Activated CD4-positive, alpha-beta memory T cell treated with anti-CD3 and anti-CD28 coated beads for 36 hours (primary cell): ENCODE data around the gene ARMH4. TPM values are rescaled to one million over a fixed set of nuclear protein-coding genes. Genes with fewer than 3 reads are reported as not detected.
A peak's percentile ranks its signal among the peaks of the same experiment; 100 is the strongest.

ENCODE experiments used
- CTCF ChIA-PET: fragments of 350-600 bp; sonication (Branson Sonifier 250); formaldehyde crosslinking; loops from one replicate; lab custom pipeline; 2021; ENCODE audit warnings: antibody characterized with exemption, inconsistent platforms; lab: Charles Lee
- POLR2A ChIA-PET: fragments of 350-600 bp; sonication (Branson Sonifier 250); formaldehyde crosslinking; loops from one replicate; lab custom pipeline; 2021; ENCODE audit warnings: antibody characterized with exemption; lab: Charles Lee
- DNase-seq: peaks from one replicate; pipeline ENCODE4 v3.0.0-alpha.2; 2020
- H3K27ac Mint-ChIP-seq: one replicate; pipeline ENCODE4 v1.8.0; 2021; ENCODE audit warnings: mixed read lengths
- H3K27me3 Mint-ChIP-seq: one replicate; pipeline ENCODE4 v1.8.0; 2021; ENCODE audit warnings: mixed read lengths
- H3K36me3 Mint-ChIP-seq: one replicate; pipeline ENCODE4 v1.8.0; 2021; ENCODE audit warnings: mixed read lengths
- H3K4me1 Mint-ChIP-seq: one replicate; pipeline ENCODE4 v1.8.0; 2021; ENCODE audit warnings: low read depth, mixed read lengths
- H3K4me3 Mint-ChIP-seq: one replicate; pipeline ENCODE4 v1.8.0; 2021; ENCODE audit warnings: mild to moderate bottlenecking, mixed read lengths
- H3K9me3 Mint-ChIP-seq: one replicate; pipeline ENCODE4 v1.8.0; 2021; ENCODE audit warnings: mixed read lengths
- intact Hi-C: fragments of 100-400 bp; cut with micrococcal nuclease; formaldehyde crosslinking; loops from one replicate; pipeline ENCODE4 v1.15.1; 2023
- total RNA-seq, 2 experiments: library from RNA; stranded (reverse); gene quantifications; one replicate each; pipeline ENCODE4 v1.2.3, GENCODE V29; 2021

Gene ARMH4
- total RNA-seq, 2 experiments from 2014 or later: 0.29 TPM; not detected in 1

DNA sequence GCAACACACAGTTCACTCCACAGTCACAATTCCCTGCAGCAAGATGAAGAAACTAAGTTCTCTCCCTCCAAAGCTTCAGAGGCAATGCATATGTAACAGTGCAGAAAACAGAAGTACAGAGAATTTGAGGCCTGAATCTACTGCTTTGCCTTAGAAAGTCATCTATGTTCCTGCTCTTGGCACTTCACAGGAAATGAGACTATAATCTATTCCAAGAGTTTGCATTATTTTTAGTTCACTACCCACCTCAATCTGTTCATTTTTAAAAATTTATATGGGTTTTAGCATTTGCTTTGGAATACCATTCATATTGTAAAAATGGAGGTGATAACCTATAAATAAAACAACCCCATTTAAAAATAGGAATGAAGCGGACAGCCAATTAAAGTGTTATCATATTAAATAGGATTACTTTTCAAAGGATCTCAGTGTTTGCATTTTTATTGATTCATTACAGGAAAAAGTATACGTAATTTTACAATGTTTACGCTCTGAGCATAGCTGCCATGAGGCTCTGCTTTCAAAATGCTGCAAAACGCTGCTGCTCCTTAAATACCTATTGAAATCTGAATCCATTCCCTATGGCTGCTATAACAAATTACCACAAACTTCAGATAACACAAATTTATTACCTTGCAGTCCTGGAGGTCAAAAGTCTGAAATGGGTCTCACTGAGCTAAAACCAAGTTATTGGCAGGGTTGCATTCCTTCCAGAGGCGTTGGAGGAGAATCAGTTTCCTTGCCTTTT is 60.0 kb downstream of the ARMH4 start:
- ChIA-PET POLR2A (no interaction called here), CTCF (interaction anchor here (0.9 kb wide), 1 partner anchor 20 kb away, joined by 3 read pairs; no protein-coding TSS in a partner anchor)
- Mint-ChIP-seq H3K4me1 (no peaks in the 10 kb centered on the region), H3K36me3 (no peaks in the 10 kb centered on the region), H3K27ac (no peak overlapping the region), H3K27me3 (peaks cover 4% of the 10 kb centered on the region), H3K9me3 (no peaks in the 10 kb centered on the region), H3K4me3 (no peak overlapping the region)
- no peak for DNase-seq
- intact Hi-C loops: no loop called here

DNA sequence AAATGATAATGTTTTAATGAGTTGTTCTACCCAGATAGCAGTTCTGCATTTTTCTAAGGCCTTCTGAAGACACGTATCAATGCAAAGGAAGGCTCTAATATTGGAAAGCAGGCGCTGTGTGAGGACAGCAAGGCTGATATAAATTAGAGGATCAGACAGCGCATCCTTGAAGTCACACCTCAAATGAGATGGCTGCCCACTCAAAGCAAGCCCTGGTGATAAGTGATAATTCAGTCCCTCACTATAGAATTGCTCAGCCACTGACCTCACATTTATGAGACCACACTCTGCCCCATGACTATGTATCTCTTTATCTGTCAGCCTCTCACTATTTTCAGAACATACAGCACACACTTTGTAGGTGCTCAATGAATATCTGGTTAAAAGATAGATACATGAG is 62.4 kb downstream of the ARMH4 start:
- no peaks in the 10 kb centered on the region for H3K4me1 Mint-ChIP-seq
- intact Hi-C loops: no loop called here
- ChIA-PET CTCF (no interaction called here), POLR2A (interaction anchor here (0.6 kb wide), 1 partner anchor 460 kb away, joined by 5 read pairs; no protein-coding TSS in a partner anchor)
- H3K9me3 Mint-ChIP-seq: no peaks in the 10 kb centered on the region
- DNase-seq: no peak
- H3K27ac Mint-ChIP-seq: no peak overlapping the region
- H3K27me3 Mint-ChIP-seq: peaks cover 8% of the 10 kb centered on the region
- H3K36me3 Mint-ChIP-seq: no peaks in the 10 kb centered on the region
- no peak overlapping the region for H3K4me3 Mint-ChIP-seq

DNA sequence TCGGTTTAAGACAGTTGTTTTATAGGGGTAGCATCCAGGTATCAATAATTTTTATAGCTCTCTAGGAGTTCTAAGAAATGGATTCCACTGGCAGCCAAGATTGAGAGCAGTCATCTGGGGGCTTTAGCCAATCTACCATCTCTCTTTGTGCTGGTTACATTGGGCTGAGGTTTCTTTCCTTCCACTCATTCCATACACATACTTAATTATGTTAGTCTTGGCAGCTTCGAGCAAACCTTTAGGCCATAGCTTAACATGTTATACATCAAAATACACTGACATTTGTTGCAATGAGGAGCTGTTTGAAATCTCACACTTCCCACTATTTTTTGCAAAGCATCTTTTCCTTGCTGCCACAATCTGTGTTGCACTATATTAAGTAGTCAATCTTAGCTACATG is 63.1 kb downstream of the ARMH4 start:
- CTCF ChIA-PET: no interaction called here
- no peaks in the 10 kb centered on the region for H3K36me3 Mint-ChIP-seq
- intact Hi-C loops: no loop called here
- no peaks in the 10 kb centered on the region for H3K4me1 Mint-ChIP-seq
- H3K4me3 Mint-ChIP-seq: no peak overlapping the region
- DNase-seq: no peak
- H3K27me3 Mint-ChIP-seq: peaks cover 11% of the 10 kb centered on the region
- POLR2A ChIA-PET: interaction anchor here (0.6 kb wide), 1 partner anchor 461 kb away, joined by 5 read pairs; no protein-coding TSS in a partner anchor
- H3K27ac Mint-ChIP-seq: no peak overlapping the region
- no peaks in the 10 kb centered on the region for H3K9me3 Mint-ChIP-seq

DNA sequence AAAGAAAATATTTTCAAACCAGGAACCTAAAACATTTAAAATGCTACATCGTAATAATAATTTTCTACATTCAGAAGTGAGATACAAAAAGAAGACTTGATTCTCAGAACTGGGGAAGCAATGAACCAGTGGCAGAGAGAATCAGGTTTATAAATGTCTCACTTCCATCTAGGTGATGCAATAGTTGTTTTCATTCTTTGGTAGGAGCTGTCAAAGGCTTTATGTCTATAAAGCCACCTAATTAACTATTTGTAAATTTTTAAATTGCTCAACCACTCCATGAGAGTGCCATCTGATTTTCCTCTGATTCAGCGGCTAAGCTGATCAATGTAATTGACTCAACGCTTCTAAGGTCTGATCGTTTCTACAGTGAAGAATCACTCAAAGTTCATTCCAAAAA is 66.1 kb downstream of the ARMH4 start:
- no peak for DNase-seq
- ChIA-PET POLR2A (no interaction called here), CTCF (interaction anchor here (0.5 kb wide), 1 partner anchor 26 kb away, joined by 3 read pairs; no protein-coding TSS in a partner anchor)
- Mint-ChIP-seq H3K36me3 (no peaks in the 10 kb centered on the region), H3K9me3 (no peaks in the 10 kb centered on the region), H3K4me1 (peaks cover 4% of the 10 kb centered on the region), H3K27ac (no peak overlapping the region), H3K4me3 (no peak overlapping the region), H3K27me3 (peaks cover 15% of the 10 kb centered on the region)
- intact Hi-C loops: no loop called here

DNA sequence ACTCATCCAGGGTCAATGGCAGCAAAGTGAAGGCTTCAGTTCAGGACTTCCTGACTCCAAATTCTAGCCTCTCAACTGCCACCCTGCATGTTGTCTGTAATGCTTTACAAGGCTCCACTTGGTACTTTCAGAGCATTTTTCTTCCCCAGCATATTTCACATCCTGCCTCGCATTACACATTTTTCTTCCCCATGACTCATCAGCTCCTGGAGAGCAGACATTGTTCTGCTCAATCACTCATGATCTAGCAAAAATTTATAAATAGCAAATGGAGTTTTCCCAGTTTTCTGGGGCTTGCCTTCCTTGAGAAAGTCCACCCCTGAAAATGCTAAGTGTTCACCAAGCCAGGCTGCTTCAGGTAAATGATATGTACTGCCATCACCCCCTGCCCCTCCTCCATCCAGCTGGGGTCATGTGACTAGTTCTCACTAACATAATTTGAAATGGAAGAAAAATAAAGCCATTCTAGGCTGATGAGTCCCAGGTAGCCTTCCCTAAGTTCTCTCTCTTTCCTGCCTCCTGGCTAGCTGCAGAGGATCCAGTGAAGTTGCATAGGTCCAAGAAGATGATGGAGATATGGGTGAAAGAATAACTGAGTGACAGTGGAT is 69.4 kb downstream of the ARMH4 start:
- H3K27me3 Mint-ChIP-seq: peaks cover 15% of the 10 kb centered on the region
- POLR2A ChIA-PET: no interaction called here
- no peaks in the 10 kb centered on the region for H3K9me3 Mint-ChIP-seq
- no peak for DNase-seq
- no peaks in the 10 kb centered on the region for H3K36me3 Mint-ChIP-seq
- H3K27ac Mint-ChIP-seq: no peak overlapping the region
- intact Hi-C loops: no loop called here
- H3K4me3 Mint-ChIP-seq: no peak overlapping the region
- H3K4me1 Mint-ChIP-seq: peaks cover 4% of the 10 kb centered on the region
- CTCF ChIA-PET: interaction anchor here (1.2 kb wide), 1 partner anchor 11 kb away, joined by 4 read pairs; no protein-coding TSS in a partner anchor

DNA sequence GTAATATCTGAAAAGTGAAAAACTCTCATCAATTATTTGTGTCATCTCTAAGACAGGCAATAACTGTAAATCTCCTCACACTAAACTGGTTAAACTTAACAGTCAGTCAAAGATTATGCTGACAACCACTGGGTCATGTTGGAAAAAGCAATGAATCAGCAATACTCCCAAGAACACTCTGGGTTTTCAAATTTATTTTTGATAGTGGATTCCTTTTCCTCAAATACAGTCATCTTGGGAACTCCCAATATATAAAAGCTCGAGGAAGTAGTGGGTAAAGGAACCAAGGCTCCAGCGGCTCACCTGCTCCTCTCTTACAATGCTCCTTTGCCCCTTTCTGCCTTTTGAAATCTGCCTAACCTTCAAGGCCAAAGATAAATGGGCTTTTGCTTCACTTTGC is 70.0 kb downstream of the ARMH4 start:
- Mint-ChIP-seq H3K4me1 (peaks cover 4% of the 10 kb centered on the region), H3K27ac (no peak overlapping the region), H3K9me3 (no peaks in the 10 kb centered on the region), H3K27me3 (peaks cover 15% of the 10 kb centered on the region), H3K4me3 (no peak overlapping the region), H3K36me3 (no peaks in the 10 kb centered on the region)
- POLR2A ChIA-PET: no interaction called here
- DNase-seq: no peak
- intact Hi-C loops: no loop called here
- CTCF ChIA-PET: no interaction called here

DNA sequence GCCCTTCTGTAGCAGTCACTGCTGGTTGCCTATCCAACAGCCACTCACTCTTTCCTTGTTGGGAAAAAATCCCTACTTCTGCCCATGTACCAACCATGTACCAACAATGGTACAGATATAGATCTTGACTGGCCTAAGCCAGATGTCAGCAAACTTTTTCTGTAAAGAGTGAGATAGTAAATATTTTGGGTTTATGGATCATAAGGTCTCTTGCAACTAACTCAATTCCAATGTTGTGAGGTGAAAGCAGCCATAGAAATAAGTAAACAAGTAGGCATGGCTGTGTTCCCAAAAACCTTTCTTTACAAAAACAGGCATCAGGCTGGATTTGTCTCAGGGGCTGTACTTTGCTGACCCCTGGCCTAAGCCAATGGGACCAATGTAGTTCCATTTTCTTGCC is 73.5 kb downstream of the ARMH4 start:
- POLR2A ChIA-PET: no interaction called here

DNA sequence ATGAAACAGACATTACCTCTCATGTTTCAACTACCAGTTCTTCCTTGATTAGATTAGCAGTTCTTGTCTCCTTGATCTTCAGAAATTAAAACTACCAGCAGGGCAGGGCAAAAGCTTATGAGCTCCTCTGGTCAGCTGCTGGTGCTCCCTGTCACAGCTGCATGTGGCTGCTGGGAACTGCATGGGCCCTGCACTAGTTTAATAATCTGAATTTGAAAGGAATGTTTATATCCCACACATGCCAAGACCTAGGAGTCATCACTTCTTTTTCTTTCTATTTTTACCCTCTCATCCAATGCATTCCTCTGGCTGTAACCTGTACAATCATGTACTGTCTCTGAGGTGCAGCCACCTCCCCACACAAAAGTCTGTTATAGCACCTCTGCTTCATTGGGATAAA is 73.9 kb downstream of the ARMH4 start:
- intact Hi-C loops: no loop called here
- H3K4me3 Mint-ChIP-seq: no peak overlapping the region
- ChIA-PET POLR2A (no interaction called here), CTCF (no interaction called here)
- H3K36me3 Mint-ChIP-seq: no peaks in the 10 kb centered on the region
- peaks cover 9% of the 10 kb centered on the region for H3K27me3 Mint-ChIP-seq
- no peaks in the 10 kb centered on the region for H3K9me3 Mint-ChIP-seq
- peaks cover 4% of the 10 kb centered on the region for H3K4me1 Mint-ChIP-seq
- no peak overlapping the region for H3K27ac Mint-ChIP-seq
- no peak for DNase-seq

More for the DNA sequence above, 73.5 kb downstream of the ARMH4 start:
- Mint-ChIP-seq H3K36me3 (no peaks in the 10 kb centered on the region), H3K27me3 (peaks cover 6% of the 10 kb centered on the region), H3K9me3 (no peaks in the 10 kb centered on the region), H3K4me3 (no peak overlapping the region), H3K4me1 (peaks cover 4% of the 10 kb centered on the region), H3K27ac (no peak overlapping the region)
- intact Hi-C loops: no loop called here
- DNase-seq: no peak
- CTCF ChIA-PET: no interaction called here

DNA sequence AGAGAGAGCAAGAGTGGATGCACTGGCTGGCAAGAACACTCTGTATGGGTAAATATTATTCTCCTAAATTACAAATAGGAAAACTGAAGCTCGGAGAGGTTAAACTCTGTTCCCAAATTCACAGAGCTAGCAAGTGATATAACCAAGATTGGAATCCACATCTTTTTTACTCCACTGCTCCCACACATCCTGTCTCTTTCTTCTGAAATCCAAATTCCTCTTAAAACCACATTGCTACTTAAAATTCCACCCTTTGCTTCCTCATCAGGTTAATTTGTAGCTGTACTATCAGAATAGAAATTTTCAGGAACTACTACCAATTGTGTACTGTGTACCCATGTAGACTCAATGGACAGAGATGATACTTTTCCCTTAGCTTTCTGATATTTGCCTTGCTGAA is 74.4 kb downstream of the ARMH4 start:
- ChIA-PET CTCF (no interaction called here), POLR2A (no interaction called here)
- Mint-ChIP-seq H3K4me3 (no peak overlapping the region), H3K9me3 (no peaks in the 10 kb centered on the region), H3K27me3 (peaks cover 6% of the 10 kb centered on the region), H3K27ac (no peak overlapping the region), H3K4me1 (peaks cover 2% of the 10 kb centered on the region), H3K36me3 (no peaks in the 10 kb centered on the region)
- intact Hi-C loops: no loop called here
- no peak for DNase-seq

DNA sequence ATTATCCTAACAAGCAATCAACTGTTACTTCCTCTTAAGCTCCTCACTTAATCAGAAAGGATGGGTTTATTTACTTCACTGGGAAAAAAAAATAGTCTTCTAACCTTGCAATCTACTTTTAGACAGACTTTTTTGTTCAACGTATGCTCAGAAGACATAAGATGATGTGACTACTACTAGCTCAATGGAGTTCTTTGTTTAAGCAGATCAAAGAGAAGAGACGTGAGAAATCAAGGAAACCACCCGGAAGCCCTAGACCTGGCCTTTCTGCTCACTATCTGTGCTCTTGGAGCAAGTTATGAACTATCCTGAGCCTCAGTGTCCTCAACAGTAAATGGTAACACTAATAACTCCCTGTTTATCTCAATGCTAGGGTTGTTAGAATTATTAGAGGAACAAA is 78.5 kb downstream of the ARMH4 start:
- H3K36me3 Mint-ChIP-seq: no peaks in the 10 kb centered on the region
- no peak overlapping the region for H3K27ac Mint-ChIP-seq
- H3K9me3 Mint-ChIP-seq: no peaks in the 10 kb centered on the region
- DNase-seq: no peak
- no peak overlapping the region for H3K4me3 Mint-ChIP-seq
- intact Hi-C loops: loop anchor here (2.0 to 5.0 kb wide), 2 partner anchors 381 to 756 kb away; no protein-coding TSS in a partner anchor
- ChIA-PET CTCF (interaction anchor here (0.9 to 1.1 kb wide), 2 partner anchors 18 to 540 kb away, joined by 3 to 5 read pairs; no protein-coding TSS in a partner anchor), POLR2A (no interaction called here)
- H3K27me3 Mint-ChIP-seq: peaks cover 5% of the 10 kb centered on the region
- no peaks in the 10 kb centered on the region for H3K4me1 Mint-ChIP-seq

DNA sequence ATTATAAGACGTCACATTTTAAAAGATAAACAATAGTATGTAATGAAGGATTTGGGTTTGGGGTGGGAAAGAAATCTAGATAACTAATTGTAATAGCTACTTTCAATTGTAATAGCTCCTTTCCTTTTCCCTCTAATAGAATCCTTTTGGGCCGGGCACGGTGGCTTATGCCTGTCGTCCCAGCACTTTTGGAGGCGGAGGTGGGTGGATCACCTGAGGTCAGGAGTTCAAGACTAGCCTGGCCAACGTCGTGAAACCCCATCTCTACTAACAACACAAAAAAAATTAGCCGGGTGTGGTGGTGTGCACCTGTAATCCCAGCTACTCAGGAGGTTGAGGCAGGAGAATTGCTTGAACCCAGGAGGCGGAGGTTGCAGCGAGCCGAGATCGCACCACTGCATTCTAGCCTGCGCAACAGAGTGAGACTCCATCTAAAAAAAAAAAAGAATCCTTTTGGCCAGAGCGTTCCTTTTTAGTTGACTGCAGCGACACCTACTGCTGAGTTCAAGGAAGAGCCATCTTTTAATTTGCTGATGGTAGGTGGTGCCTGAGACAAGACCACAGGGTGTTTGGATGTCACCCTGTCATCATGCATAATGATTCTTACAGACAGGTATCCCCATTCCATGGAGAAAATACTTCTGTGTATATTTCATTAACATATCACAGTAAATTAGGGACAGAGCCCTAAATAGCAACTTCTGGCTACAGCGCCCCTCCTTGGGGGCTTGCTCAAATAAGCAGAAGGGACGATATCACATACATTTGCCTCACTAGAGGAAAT is 79.5 kb downstream of the ARMH4 start:
- intact Hi-C loops: loop anchor here (1.0 to 5.0 kb wide), 4 partner anchors 380 to 755 kb away; no protein-coding TSS in a partner anchor
- no peaks in the 10 kb centered on the region for H3K4me1 Mint-ChIP-seq
- H3K36me3 Mint-ChIP-seq: no peaks in the 10 kb centered on the region
- H3K27me3 Mint-ChIP-seq: peaks cover 5% of the 10 kb centered on the region
- peak; percentile 53 for DNase-seq
- H3K4me3 Mint-ChIP-seq: no peak overlapping the region
- no peaks in the 10 kb centered on the region for H3K9me3 Mint-ChIP-seq
- ChIA-PET POLR2A (no interaction called here), CTCF (interaction anchor here (0.6 to 1.3 kb wide), 7 partner anchors 11 to 586 kb away, joined by 3 to 5 read pairs (median 3); no protein-coding TSS in a partner anchor)
- H3K27ac Mint-ChIP-seq: no peak overlapping the region

DNA sequence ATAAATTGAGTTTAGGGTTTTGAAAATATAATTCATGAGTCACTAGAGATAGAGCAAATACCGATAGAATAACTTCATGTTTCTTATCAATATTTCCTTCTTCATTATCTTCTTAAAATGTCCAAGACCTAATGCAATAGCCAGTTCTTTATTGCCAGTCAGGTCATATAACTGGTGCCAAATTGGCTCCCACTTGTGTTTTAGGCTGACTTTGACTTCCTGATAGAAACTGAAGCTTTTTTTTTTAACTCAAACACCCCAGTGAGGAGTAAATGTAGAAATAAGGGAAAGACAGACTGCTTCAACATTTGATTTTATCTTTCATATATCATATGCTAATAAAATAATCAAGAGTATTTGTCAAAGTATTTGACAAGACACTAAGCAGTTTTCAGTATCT is 80.7 kb downstream of the ARMH4 start:
- H3K9me3 Mint-ChIP-seq: no peaks in the 10 kb centered on the region
- intact Hi-C loops: loop anchor here (5.0 kb wide), 1 partner anchor 754 kb away; no protein-coding TSS in a partner anchor
- peaks cover 5% of the 10 kb centered on the region for H3K27me3 Mint-ChIP-seq
- H3K4me3 Mint-ChIP-seq: no peak overlapping the region
- ChIA-PET POLR2A (no interaction called here), CTCF (interaction anchor here (0.6 to 1.3 kb wide), 2 partner anchors 12 to 308 kb away, joined by 3 to 4 read pairs; no protein-coding TSS in a partner anchor)
- no peaks in the 10 kb centered on the region for H3K36me3 Mint-ChIP-seq
- DNase-seq: no peak
- H3K27ac Mint-ChIP-seq: no peak overlapping the region
- no peaks in the 10 kb centered on the region for H3K4me1 Mint-ChIP-seq
